GM12878 (cell line): Measurements from ENCODE around the gene MMP7. TPM values are rescaled to one million over a fixed set of nuclear protein-coding genes. Genes with fewer than 3 reads are reported as not detected.

Source experiments
- ATAC-seq: fragments of 200-7000 bp; cut with Tn5 transposase; 3 replicates; pipeline ENCODE4 v1.9.1; 2020; ENCODE audit warnings: mild to moderate bottlenecking, moderate library complexity
- BruUV-seq: library from RNA; stranded (reverse); fragments of 400-500 nt; replicated peaks from 2 replicates; lab custom pipeline; 2021; lab: Mats Ljungman, UMichigan
- CTCF ChIA-PET: fragments of 300-600 bp; sonication (Branson Sonifier 250); formaldehyde crosslinking; extraction: SDS; loops from one replicate; lab custom pipeline; 2021; ENCODE audit warnings: inconsistent platforms; lab: Yijun Ruan, JAX
- POLR2A ChIA-PET: fragments of 350-600 bp; formaldehyde crosslinking; extraction: SDS; loops from one replicate; lab custom pipeline; 2021; ENCODE audit warnings: inconsistent platforms; lab: Charles Lee
- RAD21 ChIA-PET: fragments of 300-600 bp; sonication (Branson Sonifier 250); formaldehyde crosslinking; loops from one replicate; lab custom pipeline; 2023; ENCODE audit warnings: antibody characterized with exemption; ENCODE audit not compliant: unreplicated experiment; lab: Charles Lee
- SMC1A ChIA-PET: fragments of 300-600 bp; sonication (Branson Sonifier 250); formaldehyde crosslinking; loops from one replicate; lab custom pipeline; 2023; ENCODE audit not compliant: unreplicated experiment, uncharacterized antibody; lab: Charles Lee
- DNase-seq: peaks from one replicate; pipeline ENCODE4 v3.0.0-alpha.2; 2011; ENCODE audit warnings: low read depth, low spot score
- FAIRE-seq: peaks from 3 replicates; lab custom pipeline; 2011; peaks lifted over from hg19 to GRCh38; lab: Jason Lieb, UNC
- H2AFZ ChIP-seq: 2 replicates; pipeline ENCODE4 v1.6.0; 2011; ENCODE audit warnings: low read depth, low read length, control low read depth; ENCODE audit not compliant: control insufficient read depth
- H3K27ac ChIP-seq: 2 replicates; pipeline ENCODE4 v1.5.1; 2011; ENCODE audit warnings: control low read depth; ENCODE audit not compliant: control insufficient read depth, insufficient read depth
- H3K27me3 ChIP-seq, 2 experiments: replicated peaks in 1 of 2; 2 replicates each; pipeline versions ENCODE4 v1.6.0 to v1.6.1; 2011; ENCODE audit warnings: low read length in 1 of 2; ENCODE audit not compliant: control insufficient read depth in 2 of 2, insufficient read depth in 2 of 2
- H3K36me3 ChIP-seq, 2 experiments: 2 replicates each; pipeline ENCODE4 v1.5.1; 2011; ENCODE audit warnings: low read length in 1 of 2; ENCODE audit not compliant: control insufficient read depth in 2 of 2, insufficient read depth in 2 of 2
- H3K4me1 ChIP-seq: 2 replicates; pipeline ENCODE4 v1.6.1; 2011; ENCODE audit warnings: mild to moderate bottlenecking, low read length, moderate library complexity, mixed read lengths; ENCODE audit not compliant: control insufficient read depth, insufficient read depth
- H3K4me2 ChIP-seq: 2 replicates; pipeline ENCODE4 v1.6.0; 2011; ENCODE audit warnings: control low read depth; ENCODE audit not compliant: control insufficient read depth, insufficient read depth
- H3K4me3 ChIP-seq: fragments of 200-600 bp; sonication (generic); 2 replicates; pipeline ENCODE4 v1.5.1; 2016
- H3K79me2 ChIP-seq: 2 replicates; pipeline ENCODE4 v1.6.0; 2011; ENCODE audit warnings: low read length; ENCODE audit not compliant: control insufficient read depth, insufficient read depth
- H3K9ac ChIP-seq: 2 replicates; pipeline ENCODE4 v1.8.0; 2011; ENCODE audit warnings: low read length, control low read depth, mixed read lengths; ENCODE audit not compliant: control insufficient read depth, insufficient read depth
- H3K9me3 ChIP-seq: replicated peaks from 3 replicates; pipeline ENCODE4 v1.5.1; 2011; ENCODE audit warnings: mild to moderate bottlenecking, low read length; ENCODE audit not compliant: control insufficient read depth, insufficient read depth
- H4K20me1 ChIP-seq: 2 replicates; pipeline ENCODE4 v1.6.0; 2011; ENCODE audit not compliant: control insufficient read depth, insufficient read depth
- BCL11A ChIP-seq: IDR thresholded peaks from 2 replicates; pipeline ENCODE4 v1.6.1; 2011; ENCODE audit warnings: low read depth, low read length
- BHLHE40 ChIP-seq, 2 experiments: fragments of 450-650 bp in 1 of 2; IDR thresholded peaks; 2 replicates each; pipeline ENCODE4 v1.6.1; 2011 to 2017; ENCODE audit warnings: low read depth in 2 of 2, borderline replicate concordance in 1 of 2, improper control_type of control experiment in 1 of 2, low read length in 1 of 2, mild to moderate bottlenecking in 1 of 2
- EGR1 ChIP-seq, 2 experiments: IDR thresholded peaks; 1 replicate in 1 of 2; 2 replicates in 1 of 2; pipeline ENCODE4 v1.6.1; 2011 to 2012; ENCODE audit warnings: low read depth in 2 of 2, low read length in 2 of 2, borderline replicate concordance in 1 of 2, mild to moderate bottlenecking in 1 of 2, moderate library complexity in 1 of 2
- MEF2A ChIP-seq: IDR thresholded peaks from 2 replicates; pipeline ENCODE4 v1.6.1; 2011; ENCODE audit warnings: low read depth, mild to moderate bottlenecking, low read length, moderate library complexity; ENCODE audit not compliant: insufficient read depth
- RAD21 ChIP-seq: IDR thresholded peaks from 2 replicates; pipeline ENCODE4 v1.6.1; 2011; ENCODE audit warnings: mild to moderate bottlenecking, low read depth, low read length, moderate library complexity; ENCODE audit not compliant: insufficient read depth
- SIN3A ChIP-seq: IDR thresholded peaks from 2 replicates; pipeline ENCODE4 v1.6.1; 2012; ENCODE audit warnings: low read depth, low read length, improper control_type of control experiment
- SP1 ChIP-seq: IDR thresholded peaks from one replicate; pipeline ENCODE4 v1.6.1; 2011; ENCODE audit warnings: low read depth, low read length
- WGBS: methylation state at CpG from one replicate; pipeline ENCODE4 v1.1.6; 2016; ENCODE audit warnings: low lambda C conversion rate; ENCODE audit not compliant: insufficient replicate concordance, insufficient coverage; ENCODE audit errors: missing lambda C conversion rate; 5-methylcytosine and 5-hydroxymethylcytosine counted together
- in situ Hi-C: fragments of 300-500 bp; cut with MboI; formaldehyde crosslinking; loops from 9 replicates; pipeline ENCODE4 v1.14.3; 2018; ENCODE audit warnings: mixed read lengths
- intact Hi-C: fragments of 100-400 bp; cut with micrococcal nuclease; formaldehyde crosslinking; loops from one replicate; pipeline ENCODE4 v1.14.2; 2022; ENCODE audit not compliant: unreplicated experiment
- polyA plus RNA-seq, 11 experiments: library from polyadenylated mRNA; depleted of rRNA in 4 of 11; unstranded in 6 of 11; stranded (reverse) in 5 of 11; fragments of >200 nt; fragmentation: Nextera tagmentation in 4 of 11; fragmentation: Illumina TruSeq in 1 of 11; extraction: Ambion mirVana in 4 of 11; extraction: Trizol in 1 of 11; gene quantifications; 1 replicate in 1 of 11; 2 replicates in 10 of 11; pipeline versions ENCODE4 v1.2.1 to v1.2.3, GENCODE V29; 2011 to 2016; ENCODE audit warnings: inconsistent platforms in 2 of 11, missing spikeins in 2 of 11, low read depth in 1 of 11
- total RNA-seq, 4 experiments: library from RNA; depleted of rRNA in 3 of 4; stranded (reverse); fragments of >200 nt in 3 of 4; fragmentation: Illumina TruSeq in 1 of 4; extraction: Trizol in 1 of 4; gene quantifications; 2 replicates each; pipeline versions ENCODE4 v1.2.1 to v1.2.3, GENCODE V29; 2013 to 2021
- TF ChIP-seq, protein P1 (sequence below): fragments of 450-650 bp; IDR thresholded peaks from 2 replicates; pipeline ENCODE4 v1.6.1; 2017; ENCODE audit warnings: mild to moderate bottlenecking, moderate library complexity
- TF ChIP-seq, protein P2 (sequence below): fragments of 450-650 bp; IDR thresholded peaks from 2 replicates; pipeline ENCODE4 v1.6.1; 2016; ENCODE audit warnings: mild to moderate bottlenecking
- TF ChIP-seq, protein P3 (sequence below): fragments of 450-650 bp; formaldehyde crosslinking; IDR thresholded peaks from 2 replicates; pipeline ENCODE4 v1.5.0; 2022; ENCODE audit warnings: mild to moderate bottlenecking, missing genetic modification characterization
- TF ChIP-seq, protein P4 (sequence below): fragments of 450-650 bp; IDR thresholded peaks from 2 replicates; pipeline ENCODE4 v1.6.1; 2017; ENCODE audit warnings: antibody characterized with exemption, mild to moderate bottlenecking, moderate library complexity

Gene MMP7
- total and polyA plus RNA-seq, 10 of the 15 experiments (the other 5 are each of a cell fraction or from before 2014, with no cell fraction given), result 0.63 to 18.0 (median 1.1) TPM

DNA sequence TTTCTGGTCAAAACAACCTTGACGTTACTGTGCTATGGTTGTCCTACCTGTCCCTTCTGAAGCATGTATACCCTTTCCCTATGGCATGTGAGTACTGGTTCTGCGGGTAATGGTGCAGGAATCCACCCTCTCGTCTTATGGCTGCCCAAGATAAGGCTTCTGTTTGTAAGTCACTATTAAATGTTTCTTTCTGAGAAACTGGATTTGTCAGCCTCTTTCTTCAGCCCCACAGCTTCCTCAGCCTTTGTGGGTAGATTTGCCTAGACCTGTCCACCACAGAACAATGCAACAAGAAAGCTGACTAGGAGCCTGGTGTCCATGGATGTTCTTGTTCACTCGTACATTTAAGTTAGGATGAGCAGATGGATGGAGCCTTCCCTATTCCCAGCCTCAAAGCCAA is 14.4 kb downstream of the MMP7 start:
- H3K4me1 ChIP-seq, result peaks cover 5% of the 10 kb centered on the region
- ChIA-PET POLR2A (no interaction called here), SMC1A (interaction anchor here (1.1 to 2.1 kb wide), 4 partner anchors 15 to 97 kb away, joined by 3 to 11 read pairs (median 6); no protein-coding TSS in a partner anchor), RAD21 (interaction anchor here (1.3 kb wide), 1 partner anchor 30 kb away, joined by 3 read pairs; no protein-coding TSS in a partner anchor), CTCF (interaction anchor here (0.9 kb wide), 1 partner anchor 97 kb away, joined by 3 read pairs; no protein-coding TSS in a partner anchor)
- in situ Hi-C loops (no loop called here), intact Hi-C loops (no loop called here)
- no peak for FAIRE-seq
- H3K4me3 ChIP-seq, result no peak overlapping the region
- no peaks in the 10 kb centered on the region for H3K27me3 ChIP-seq
- H3K79me2 ChIP-seq, result no peaks in the 10 kb centered on the region
- no TSS peak for BruUV-seq
- DNase-seq, result no peak
- WGBS, result 80% methylated on average over 4 of the region's 4 CpGs
- no peaks in the 10 kb centered on the region for H3K36me3 ChIP-seq
- H2AFZ ChIP-seq, result no peak overlapping the region
- H3K9ac ChIP-seq, result no peak overlapping the region
- no peaks in the 10 kb centered on the region for H4K20me1 ChIP-seq
- ATAC-seq, result no peak
- no peak overlapping the region for H3K27ac ChIP-seq
- H3K9me3 ChIP-seq, result no peaks in the 10 kb centered on the region
- no peak overlapping the region for H3K4me2 ChIP-seq
- no peak for TF ChIP-seq BCL11A
- no peak for TF ChIP-seq EGR1 (IDR thresholded peaks at IDR 0.05; ENCODE audit: borderline replicate concordance in 1 of 2, low read depth in 2 of 2, low read length in 2 of 2)
- TF ChIP-seq SIN3A, result no peak
- TF ChIP-seq, protein P1, sequence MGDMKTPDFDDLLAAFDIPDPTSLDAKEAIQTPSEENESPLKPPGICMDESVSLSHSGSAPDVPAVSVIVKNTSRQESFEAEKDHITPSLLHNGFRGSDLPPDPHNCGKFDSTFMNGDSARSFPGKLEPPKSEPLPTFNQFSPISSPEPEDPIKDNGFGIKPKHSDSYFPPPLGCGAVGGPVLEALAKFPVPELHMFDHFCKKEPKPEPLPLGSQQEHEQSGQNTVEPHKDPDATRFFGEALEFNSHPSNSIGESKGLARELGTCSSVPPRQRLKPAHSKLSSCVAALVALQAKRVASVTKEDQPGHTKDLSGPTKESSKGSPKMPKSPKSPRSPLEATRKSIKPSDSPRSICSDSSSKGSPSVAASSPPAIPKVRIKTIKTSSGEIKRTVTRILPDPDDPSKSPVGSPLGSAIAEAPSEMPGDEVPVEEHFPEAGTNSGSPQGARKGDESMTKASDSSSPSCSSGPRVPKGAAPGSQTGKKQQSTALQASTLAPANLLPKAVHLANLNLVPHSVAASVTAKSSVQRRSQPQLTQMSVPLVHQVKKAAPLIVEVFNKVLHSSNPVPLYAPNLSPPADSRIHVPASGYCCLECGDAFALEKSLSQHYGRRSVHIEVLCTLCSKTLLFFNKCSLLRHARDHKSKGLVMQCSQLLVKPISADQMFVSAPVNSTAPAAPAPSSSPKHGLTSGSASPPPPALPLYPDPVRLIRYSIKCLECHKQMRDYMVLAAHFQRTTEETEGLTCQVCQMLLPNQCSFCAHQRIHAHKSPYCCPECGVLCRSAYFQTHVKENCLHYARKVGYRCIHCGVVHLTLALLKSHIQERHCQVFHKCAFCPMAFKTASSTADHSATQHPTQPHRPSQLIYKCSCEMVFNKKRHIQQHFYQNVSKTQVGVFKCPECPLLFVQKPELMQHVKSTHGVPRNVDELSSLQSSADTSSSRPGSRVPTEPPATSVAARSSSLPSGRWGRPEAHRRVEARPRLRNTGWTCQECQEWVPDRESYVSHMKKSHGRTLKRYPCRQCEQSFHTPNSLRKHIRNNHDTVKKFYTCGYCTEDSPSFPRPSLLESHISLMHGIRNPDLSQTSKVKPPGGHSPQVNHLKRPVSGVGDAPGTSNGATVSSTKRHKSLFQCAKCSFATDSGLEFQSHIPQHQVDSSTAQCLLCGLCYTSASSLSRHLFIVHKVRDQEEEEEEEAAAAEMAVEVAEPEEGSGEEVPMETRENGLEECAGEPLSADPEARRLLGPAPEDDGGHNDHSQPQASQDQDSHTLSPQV, result no peak
- no peak for TF ChIP-seq SP1
- TF ChIP-seq, protein P2, sequence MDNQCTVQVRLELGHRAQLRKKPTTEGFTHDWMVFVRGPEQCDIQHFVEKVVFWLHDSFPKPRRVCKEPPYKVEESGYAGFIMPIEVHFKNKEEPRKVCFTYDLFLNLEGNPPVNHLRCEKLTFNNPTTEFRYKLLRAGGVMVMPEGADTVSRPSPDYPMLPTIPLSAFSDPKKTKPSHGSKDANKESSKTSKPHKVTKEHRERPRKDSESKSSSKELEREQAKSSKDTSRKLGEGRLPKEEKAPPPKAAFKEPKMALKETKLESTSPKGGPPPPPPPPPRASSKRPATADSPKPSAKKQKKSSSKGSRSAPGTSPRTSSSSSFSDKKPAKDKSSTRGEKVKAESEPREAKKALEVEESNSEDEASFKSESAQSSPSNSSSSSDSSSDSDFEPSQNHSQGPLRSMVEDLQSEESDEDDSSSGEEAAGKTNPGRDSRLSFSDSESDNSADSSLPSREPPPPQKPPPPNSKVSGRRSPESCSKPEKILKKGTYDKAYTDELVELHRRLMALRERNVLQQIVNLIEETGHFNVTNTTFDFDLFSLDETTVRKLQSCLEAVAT, result no peak
- TF ChIP-seq, protein P3, sequence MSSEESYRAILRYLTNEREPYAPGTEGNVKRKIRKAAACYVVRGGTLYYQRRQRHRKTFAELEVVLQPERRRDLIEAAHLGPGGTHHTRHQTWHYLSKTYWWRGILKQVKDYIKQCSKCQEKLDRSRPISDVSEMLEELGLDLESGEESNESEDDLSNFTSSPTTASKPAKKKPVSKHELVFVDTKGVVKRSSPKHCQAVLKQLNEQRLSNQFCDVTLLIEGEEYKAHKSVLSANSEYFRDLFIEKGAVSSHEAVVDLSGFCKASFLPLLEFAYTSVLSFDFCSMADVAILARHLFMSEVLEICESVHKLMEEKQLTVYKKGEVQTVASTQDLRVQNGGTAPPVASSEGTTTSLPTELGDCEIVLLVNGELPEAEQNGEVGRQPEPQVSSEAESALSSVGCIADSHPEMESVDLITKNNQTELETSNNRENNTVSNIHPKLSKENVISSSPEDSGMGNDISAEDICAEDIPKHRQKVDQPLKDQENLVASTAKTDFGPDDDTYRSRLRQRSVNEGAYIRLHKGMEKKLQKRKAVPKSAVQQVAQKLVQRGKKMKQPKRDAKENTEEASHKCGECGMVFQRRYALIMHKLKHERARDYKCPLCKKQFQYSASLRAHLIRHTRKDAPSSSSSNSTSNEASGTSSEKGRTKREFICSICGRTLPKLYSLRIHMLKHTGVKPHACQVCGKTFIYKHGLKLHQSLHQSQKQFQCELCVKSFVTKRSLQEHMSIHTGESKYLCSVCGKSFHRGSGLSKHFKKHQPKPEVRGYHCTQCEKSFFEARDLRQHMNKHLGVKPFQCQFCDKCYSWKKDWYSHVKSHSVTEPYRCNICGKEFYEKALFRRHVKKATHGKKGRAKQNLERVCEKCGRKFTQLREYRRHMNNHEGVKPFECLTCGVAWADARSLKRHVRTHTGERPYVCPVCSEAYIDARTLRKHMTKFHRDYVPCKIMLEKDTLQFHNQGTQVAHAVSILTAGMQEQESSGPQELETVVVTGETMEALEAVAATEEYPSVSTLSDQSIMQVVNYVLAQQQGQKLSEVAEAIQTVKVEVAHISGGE (CRISPR knock-in tag), result no peak
- TF ChIP-seq RAD21, result no peak
- TF ChIP-seq, protein P4, sequence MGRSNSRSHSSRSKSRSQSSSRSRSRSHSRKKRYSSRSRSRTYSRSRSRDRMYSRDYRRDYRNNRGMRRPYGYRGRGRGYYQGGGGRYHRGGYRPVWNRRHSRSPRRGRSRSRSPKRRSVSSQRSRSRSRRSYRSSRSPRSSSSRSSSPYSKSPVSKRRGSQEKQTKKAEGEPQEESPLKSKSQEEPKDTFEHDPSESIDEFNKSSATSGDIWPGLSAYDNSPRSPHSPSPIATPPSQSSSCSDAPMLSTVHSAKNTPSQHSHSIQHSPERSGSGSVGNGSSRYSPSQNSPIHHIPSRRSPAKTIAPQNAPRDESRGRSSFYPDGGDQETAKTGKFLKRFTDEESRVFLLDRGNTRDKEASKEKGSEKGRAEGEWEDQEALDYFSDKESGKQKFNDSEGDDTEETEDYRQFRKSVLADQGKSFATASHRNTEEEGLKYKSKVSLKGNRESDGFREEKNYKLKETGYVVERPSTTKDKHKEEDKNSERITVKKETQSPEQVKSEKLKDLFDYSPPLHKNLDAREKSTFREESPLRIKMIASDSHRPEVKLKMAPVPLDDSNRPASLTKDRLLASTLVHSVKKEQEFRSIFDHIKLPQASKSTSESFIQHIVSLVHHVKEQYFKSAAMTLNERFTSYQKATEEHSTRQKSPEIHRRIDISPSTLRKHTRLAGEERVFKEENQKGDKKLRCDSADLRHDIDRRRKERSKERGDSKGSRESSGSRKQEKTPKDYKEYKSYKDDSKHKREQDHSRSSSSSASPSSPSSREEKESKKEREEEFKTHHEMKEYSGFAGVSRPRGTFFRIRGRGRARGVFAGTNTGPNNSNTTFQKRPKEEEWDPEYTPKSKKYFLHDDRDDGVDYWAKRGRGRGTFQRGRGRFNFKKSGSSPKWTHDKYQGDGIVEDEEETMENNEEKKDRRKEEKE, result no peak
- no peak for TF ChIP-seq BHLHE40 (IDR thresholded peaks at IDR 0.05; ENCODE audit: borderline replicate concordance in 1 of 2, low read depth in 2 of 2, low read length in 1 of 2)
- TF ChIP-seq MEF2A, result no peak
